Measurements from ENCODE around the gene TMED5. TPM values are rescaled to one million over a fixed set of nuclear protein-coding genes. Genes with fewer than 3 reads are reported as not detected.

Gene TMED5
- polyA plus RNA-seq, 1 of the 3 experiments (the other 2 are of a cell fraction), result 24.2 TPM

- H3K4me3 ChIP-seq (ENCODE audit: low read depth in 2 of 2, low read length in 1 of 2), result no peak overlapping the region
- no peak overlapping the region for H3K4me2 ChIP-seq
- no peak for DNase-seq
- 0 out of 2 replicates have a peak, but pooled peaks cover 6% of the 10 kb centered on the region for H3K79me2 ChIP-seq (ENCODE audit: insufficient read depth)
- H3K9ac ChIP-seq, result no peak overlapping the region
- POLR2A ChIA-PET, result no interaction called here
- no peaks in the 10 kb centered on the region for H3K9me3 ChIP-seq
- peaks cover 11% of the 10 kb centered on the region for H3F3A ChIP-seq (replicated peaks; ENCODE audit: insufficient read depth)
- 58% methylated on average over 3 of the region's 3 CpGs for WGBS (ENCODE audit: low lambda C conversion rate)
- TF ChIP-seq TCF12 (IDR thresholded peaks at IDR 0.05) (no peak), EZH2phosphoT487 (IDR thresholded peaks at IDR 0.05; ENCODE audit: borderline replicate concordance, low read depth) (no peak), YY1 (IDR thresholded peaks at IDR 0.05; ENCODE audit: low read depth) (no peak), RAD21 (IDR thresholded peaks at IDR 0.05; ENCODE audit: low read length) (no peak), USF2 (IDR thresholded peaks at IDR 0.05; ENCODE audit: borderline replicate concordance, low read depth, low read length) (no peak), MXI1 (IDR thresholded peaks at IDR 0.05; ENCODE audit: low read depth, low read length) (no peak), RFX5 (IDR thresholded peaks at IDR 0.05; ENCODE audit: low read length) (no peak), GABPA (IDR thresholded peaks at IDR 0.05; ENCODE audit: low read depth) (no peak), ELF1 (IDR thresholded peaks at IDR 0.05) (no peak), TAF1 (IDR thresholded peaks at IDR 0.05; ENCODE audit: borderline replicate concordance, low read depth, low read length) (no peak), JUND (IDR thresholded peaks at IDR 0.05) (no peak), REST (IDR thresholded peaks at IDR 0.05; ENCODE audit: low read depth, low read length) (no peak), POLR2AphosphoS5 (IDR thresholded peaks at IDR 0.05; ENCODE audit: low read depth, low read length) (no peak), SIN3A (IDR thresholded peaks at IDR 0.05; ENCODE audit: borderline replicate concordance, low read depth, low read length) (no peak), CTCF (IDR thresholded peaks at IDR 0.05) (no peak), TEAD4 (IDR thresholded peaks at IDR 0.05; ENCODE audit: borderline replicate concordance, insufficient read depth) (no peak), USF1 (IDR thresholded peaks at IDR 0.05; ENCODE audit: borderline replicate concordance, low read depth) (no peak)
- CTCF ChIA-PET, result interaction anchor here (0.8 kb wide), 1 partner anchor 184 kb away, joined by 3 read pairs; no protein-coding TSS in a partner anchor
- no peaks in the 10 kb centered on the region for H4K20me1 ChIP-seq (ENCODE audit: insufficient read depth)
- peaks cover 50 to 76% of the 10 kb centered on the region in 2 experiments for H3K36me3 ChIP-seq (replicated peaks in 1 of 2; ENCODE audit: control insufficient read depth in 1 of 2, insufficient read depth in 2 of 2, low read length in 1 of 2)
- no peaks in the 10 kb centered on the region; a peak in 1 of 4 replicates for H3K4me1 ChIP-seq (ENCODE audit: control insufficient read depth in 1 of 2, insufficient read depth in 2 of 2, low read depth in 1 of 2, low read length in 1 of 2)
- no peaks in the 10 kb centered on the region for H3K27me3 ChIP-seq (ENCODE audit: insufficient read depth)
- H3K27ac ChIP-seq (ENCODE audit: low read depth in 2 of 2, low read length in 1 of 2), result no peak overlapping the region
- H2AFZ ChIP-seq (ENCODE audit: low read depth), result no peak overlapping the region
- H3K9me2 ChIP-seq, result no peaks in the 10 kb centered on the region
Measured at GRCh38 chr1:93137604-93138292, 42.5 kb downstream of the TMED5 start.
